Endodermal cell (in vitro differentiated cells): ENCODE results near the gene CCHCR1. TPM values are rescaled to one million over a fixed set of nuclear protein-coding genes. Genes with fewer than 3 reads are reported as not detected.

Experiments used
- DNase-seq: peaks from one replicate; pipeline ENCODE4 v3.0.0-alpha.2; 2017
- H3K27ac ChIP-seq: 2 replicates; pipeline ENCODE4 v1.5.1; 2013; ENCODE audit warnings: mild to moderate bottlenecking, low read depth, low read length, moderate library complexity
- H3K27me3 ChIP-seq: 2 replicates; pipeline ENCODE4 v1.6.1; 2013; ENCODE audit warnings: mild to moderate bottlenecking, low read length, moderate library complexity; ENCODE audit not compliant: insufficient read depth, control insufficient read depth, poor library complexity, severe bottlenecking
- H3K36me3 ChIP-seq: 2 replicates; pipeline ENCODE4 v1.7.0; 2013; ENCODE audit warnings: mild to moderate bottlenecking, low read length, moderate library complexity; ENCODE audit not compliant: control insufficient read depth, insufficient read depth
- H3K4me1 ChIP-seq: one replicate; pipeline ENCODE4 v1.7.0; 2013; ENCODE audit warnings: low read length; ENCODE audit not compliant: control insufficient read depth, insufficient read depth
- H3K4me3 ChIP-seq: 2 replicates; pipeline ENCODE4 v1.5.1; 2013; ENCODE audit warnings: mild to moderate bottlenecking, low read length, moderate library complexity
- H3K9ac ChIP-seq: 2 replicates; pipeline ENCODE4 v1.6.1; 2013; ENCODE audit warnings: mild to moderate bottlenecking, low read length, moderate library complexity; ENCODE audit not compliant: poor library complexity, severe bottlenecking; ENCODE audit errors: extremely low read depth
- H3K9me3 ChIP-seq: 2 replicates; pipeline ENCODE4 v1.6.1; 2013; ENCODE audit warnings: mild to moderate bottlenecking, low read length, moderate library complexity; ENCODE audit not compliant: control insufficient read depth
- H3K27ac Mint-ChIP-seq: 2 replicates; pipeline ENCODE4 v1.8.0; 2020; ENCODE audit warnings: mixed read lengths
- H3K27me3 Mint-ChIP-seq: 2 replicates; pipeline ENCODE4 v1.8.0; 2021; ENCODE audit warnings: mild to moderate bottlenecking, mixed read lengths; ENCODE audit not compliant: insufficient read depth
- H3K36me3 Mint-ChIP-seq: 2 replicates; pipeline ENCODE4 v1.8.0; 2020; ENCODE audit warnings: low read depth, mixed read lengths
- H3K4me1 Mint-ChIP-seq: 2 replicates; pipeline ENCODE4 v1.8.0; 2020; ENCODE audit warnings: mixed read lengths
- H3K4me3 Mint-ChIP-seq: 2 replicates; pipeline ENCODE4 v1.8.0; 2020; ENCODE audit warnings: mild to moderate bottlenecking, moderate library complexity, mixed read lengths
- H3K9me3 Mint-ChIP-seq: 2 replicates; pipeline ENCODE4 v1.8.0; 2020; ENCODE audit warnings: mild to moderate bottlenecking, mixed read lengths
- CTCF ChIP-seq: fragments of 200-600 bp; sonication (generic); conservative IDR thresholded peaks from 2 replicates; pipeline ENCODE4 v1.5.0; 2021; ENCODE audit warnings: antibody characterized with exemption, mild to moderate bottlenecking
- WGBS, 2 experiments: methylation state at CpG; one replicate each; pipeline versions ENCODE4 v1.1.5 to v1.1.7; 2013; ENCODE audit warnings: missing lambda C conversion rate in 2 of 2, mixed read lengths in 1 of 2; ENCODE audit not compliant: insufficient coverage in 1 of 2, insufficient read length in 1 of 2; 5-methylcytosine and 5-hydroxymethylcytosine counted together
- long read RNA-seq, 4 experiments: library from polyadenylated mRNA in 2 of 4; library from RNA in 1 of 4; library from capped mRNA in 1 of 4; stranded (forward) in 3 of 4; unstranded in 1 of 4; transcript quantifications; one replicate each; pipeline ENCODE4 v2.0.0, GENCODE V29; 2020 to 2021; ENCODE audit warnings: inconsistent platforms in 1 of 4
- polyA plus RNA-seq, 2 experiments: library from polyadenylated mRNA; stranded (reverse); fragments of 50-300 nt; gene quantifications; one replicate each; pipeline ENCODE4 v1.2.3, GENCODE V29; 2013
- total RNA-seq, 2 donors: library from RNA; stranded (reverse); fragmentation: NEBNext Ultra II Directional in 1 of 2; extraction: Animal tissue kit (Norgen Biotek cat#: 25700) in 1 of 2; gene quantifications; 2 replicates in 1 of 2; 3 replicates in 1 of 2; pipeline ENCODE4 v1.2.1, GENCODE V29; 2021

The CCHCR1 gene, protein sequence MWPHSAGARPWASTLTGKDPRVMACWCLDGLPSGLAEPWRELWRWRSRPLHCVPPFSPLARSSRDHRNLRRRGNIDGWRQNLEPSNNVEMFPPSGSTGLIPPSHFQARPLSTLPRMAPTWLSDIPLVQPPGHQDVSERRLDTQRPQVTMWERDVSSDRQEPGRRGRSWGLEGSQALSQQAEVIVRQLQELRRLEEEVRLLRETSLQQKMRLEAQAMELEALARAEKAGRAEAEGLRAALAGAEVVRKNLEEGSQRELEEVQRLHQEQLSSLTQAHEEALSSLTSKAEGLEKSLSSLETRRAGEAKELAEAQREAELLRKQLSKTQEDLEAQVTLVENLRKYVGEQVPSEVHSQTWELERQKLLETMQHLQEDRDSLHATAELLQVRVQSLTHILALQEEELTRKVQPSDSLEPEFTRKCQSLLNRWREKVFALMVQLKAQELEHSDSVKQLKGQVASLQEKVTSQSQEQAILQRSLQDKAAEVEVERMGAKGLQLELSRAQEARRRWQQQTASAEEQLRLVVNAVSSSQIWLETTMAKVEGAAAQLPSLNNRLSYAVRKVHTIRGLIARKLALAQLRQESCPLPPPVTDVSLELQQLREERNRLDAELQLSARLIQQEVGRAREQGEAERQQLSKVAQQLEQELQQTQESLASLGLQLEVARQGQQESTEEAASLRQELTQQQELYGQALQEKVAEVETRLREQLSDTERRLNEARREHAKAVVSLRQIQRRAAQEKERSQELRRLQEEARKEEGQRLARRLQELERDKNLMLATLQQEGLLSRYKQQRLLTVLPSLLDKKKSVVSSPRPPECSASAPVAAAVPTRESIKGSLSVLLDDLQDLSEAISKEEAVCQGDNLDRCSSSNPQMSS
- 10 to 100 TPM; 56.5 to 73.6 TPM for total RNA-seq
- 31.6 TPM for polyA plus RNA-seq (2013, experiment 1 of 2)
- 31.4 TPM for polyA plus RNA-seq (2013, experiment 2 of 2)
- long read RNA-seq, experiment 1, partial matches to known transcripts, result 8 of 14 reads
- long read RNA-seq, experiment 1, other reads (novel, unspliced or antisense), result 6 of 14 reads
- long read RNA-seq, experiment 2, transcript CCHCR1-203 (18 exons, 2,958 nt), result minor isoform, 8 of 64 reads
- long read RNA-seq, experiment 2, transcript CCHCR1-201 (18 exons, 2,625 nt), result major isoform, 9 of 64 reads
- long read RNA-seq, experiment 2, partial matches to known transcripts, result 21 of 64 reads
- long read RNA-seq, experiment 2, other reads (novel, unspliced or antisense), result 26 of 64 reads
- long read RNA-seq, experiment 3, transcript CCHCR1-203 (18 exons, 2,958 nt), result minor isoform, 13 of 142 reads
- long read RNA-seq, experiment 3, transcript CCHCR1-201 (18 exons, 2,625 nt), result major isoform, 32 of 142 reads
- long read RNA-seq, experiment 3, partial matches to known transcripts, result 37 of 142 reads
- long read RNA-seq, experiment 3, other reads (novel, unspliced or antisense), result 56 of 142 reads
- long read RNA-seq, experiment 4, transcript CCHCR1-201 (18 exons, 2,625 nt), result major isoform, 9 of 29 reads
- long read RNA-seq, experiment 4, partial matches to known transcripts, result 8 of 29 reads
- long read RNA-seq, experiment 4, other reads (novel, unspliced or antisense), result 12 of 29 reads

- H3K9me3 ChIP-seq, result no peaks in the 10 kb centered on the region
- no peak for TF ChIP-seq CTCF
- H3K27ac ChIP-seq, result no peak within 1 kb of the TSS
- peak within 1 kb of the TSS; percentile 96 for H3K4me3 ChIP-seq
- H3K4me1 Mint-ChIP-seq, result peaks cover 17% of the 10 kb centered on the region
- no peak for DNase-seq
- H3K9ac ChIP-seq, result peak within 1 kb of the TSS; percentile 51
- H3K27ac Mint-ChIP-seq, result peak within 1 kb of the TSS; percentile 89
- no peaks in the 10 kb centered on the region for H3K9me3 Mint-ChIP-seq
- no peaks in the 10 kb centered on the region for H3K27me3 ChIP-seq
- H3K36me3 ChIP-seq, result peaks cover 24% of the 10 kb centered on the region
- WGBS, 2 experiments, result 16% methylated on average over 12 to 14 of the region's 14 CpGs
- peak within 1 kb of the TSS; percentile 86 for H3K4me3 Mint-ChIP-seq
- H3K36me3 Mint-ChIP-seq, result peaks cover 40% of the 10 kb centered on the region
- H3K4me1 ChIP-seq, result peaks cover 3% of the 10 kb centered on the region
- no peaks in the 10 kb centered on the region for H3K27me3 Mint-ChIP-seq
Observed at GRCh38 chr6:31157513-31158139, at the start of gene CCHCR1. TSS of gene CCHCR1 (minus strand) at chr6:31157802. CDS start at chr6:31157600, 202 bp downstream.

DNA sequence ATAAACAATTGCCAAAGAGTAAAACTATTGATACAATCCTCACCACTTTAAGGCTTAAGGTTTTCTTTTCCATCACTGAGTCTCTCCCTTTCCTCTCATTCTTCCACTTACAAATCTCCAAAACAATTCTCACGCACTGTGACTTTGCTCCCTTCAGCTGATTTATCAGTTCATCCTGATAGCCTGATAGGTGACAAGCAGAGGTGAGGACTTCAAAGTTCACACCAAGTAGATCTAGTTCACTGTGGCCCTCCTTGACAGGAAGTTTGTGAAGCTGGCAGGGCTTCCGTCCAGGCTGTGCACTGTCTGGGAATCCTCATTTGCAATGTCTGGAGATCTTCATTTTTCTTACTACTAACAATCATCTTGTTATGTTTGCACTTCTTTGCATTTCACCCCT, 48.0 kb upstream of the CCHCR1 start:
- 69 to 92% methylated on average over 2 of the region's 2 CpGs for WGBS, 2 experiments
- H3K4me1 ChIP-seq, result peaks cover 11% of the 10 kb centered on the region
- no peak overlapping the region for H3K27ac Mint-ChIP-seq

More for the DNA sequence above, 48.0 kb upstream of the CCHCR1 start:
- H3K4me3 ChIP-seq, result no peak overlapping the region
- Mint-ChIP-seq H3K36me3 (no peaks in the 10 kb centered on the region), H3K4me1 (peaks cover 25% of the 10 kb centered on the region), H3K4me3 (no peak overlapping the region), H3K9me3 (peaks cover 3% of the 10 kb centered on the region), H3K27me3 (peaks cover 5% of the 10 kb centered on the region)
- no peak overlapping the region for H3K27ac ChIP-seq
- no peaks in the 10 kb centered on the region for H3K27me3 ChIP-seq
- H3K36me3 ChIP-seq, result no peaks in the 10 kb centered on the region
- H3K9me3 ChIP-seq, result no peaks in the 10 kb centered on the region
- no peak overlapping the region for H3K9ac ChIP-seq
- DNase-seq, result no peak
- TF ChIP-seq CTCF, result no peak
